ENCODE measurements around the gene HPSE2.

Gene HPSE2

GRCh38 chr10:98467506-98468318, 767.9 kb downstream of the HPSE2 start:
- H3K4me1 ChIP-seq (ENCODE audit: control insufficient read depth, insufficient read depth, low read length) = peaks cover 19% of the 10 kb centered on the region
- peak overlapping the region; percentile 36 for H3K4me3 ChIP-seq (ENCODE audit: insufficient read depth, low read depth, low read length)
- 13 to 15% methylated on average over 44 of the region's 44 CpGs for WGBS, 2 experiments
- H3K9me3 ChIP-seq (ENCODE audit: control insufficient read depth, low read length) = no peaks in the 10 kb centered on the region
- H3K27me3 ChIP-seq (ENCODE audit: control insufficient read depth, insufficient read depth, low read length, poor library complexity, severe bottlenecking) = peaks cover 14% of the 10 kb centered on the region
- no peak overlapping the region for H3K27ac ChIP-seq (ENCODE audit: insufficient read depth, low read depth, low read length, poor library complexity, severe bottlenecking)
- no peaks in the 10 kb centered on the region for H3K36me3 ChIP-seq (ENCODE audit: control insufficient read depth, insufficient read depth, low read length)

DNA sequence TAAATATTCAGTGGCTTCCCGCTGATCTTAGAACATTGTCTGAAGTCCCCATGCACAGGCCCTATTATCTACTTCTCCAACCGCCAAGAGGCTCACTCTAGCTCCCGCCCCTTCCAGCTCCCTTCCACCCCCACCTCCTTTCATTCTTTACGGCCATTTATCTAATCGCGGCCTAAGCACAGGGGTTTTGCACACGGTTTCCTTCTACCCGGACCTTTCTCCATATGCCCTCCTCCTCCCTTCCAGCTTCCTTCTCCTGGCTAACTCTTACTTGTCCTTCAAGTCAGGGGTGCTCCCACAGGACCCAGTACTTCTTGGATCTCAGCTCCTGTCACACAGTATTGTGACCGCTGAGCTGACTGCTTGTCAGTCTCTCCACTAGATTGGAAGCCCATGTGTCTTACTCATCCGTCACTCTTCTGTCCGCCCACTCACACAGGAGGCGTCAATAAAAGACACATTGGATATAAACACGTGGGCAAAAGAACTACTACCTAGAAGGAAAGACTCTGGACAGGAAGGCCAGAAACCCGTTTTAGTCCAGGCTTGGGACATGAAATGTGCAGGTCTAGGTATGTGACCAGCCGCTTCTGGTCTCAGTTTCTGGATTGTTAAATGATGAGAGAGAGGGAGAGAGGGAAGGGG, 768.7 kb downstream of the HPSE2 start:
- 73 to 75% methylated on average over 15 of the region's 15 CpGs for WGBS, 2 experiments

DNA sequence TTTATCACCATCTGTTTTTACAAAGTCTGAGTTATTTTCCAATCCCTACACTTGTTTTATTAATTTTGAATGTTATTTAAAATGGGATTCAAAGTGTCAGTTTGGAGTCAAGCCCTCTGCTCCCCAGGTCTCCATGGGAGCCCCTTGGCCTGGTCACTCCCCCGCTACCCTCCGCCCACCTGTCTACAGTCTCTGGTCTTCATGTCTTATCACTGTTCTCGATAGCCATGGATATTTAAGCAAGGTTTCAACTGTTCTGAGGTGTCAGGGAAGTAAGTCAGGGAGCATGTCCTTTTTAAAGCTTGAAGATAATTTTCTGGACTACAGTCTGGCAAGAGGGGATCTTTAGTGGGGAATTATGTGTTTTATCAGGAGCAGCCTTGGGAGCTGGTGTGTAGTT, 769.8 kb downstream of the HPSE2 start:
- Histone ChIP-seq H3K4me1 (ENCODE audit: control insufficient read depth, insufficient read depth, low read length) (peaks cover 9% of the 10 kb centered on the region), H3K36me3 (ENCODE audit: control insufficient read depth, insufficient read depth, low read length) (no peaks in the 10 kb centered on the region), H3K27ac (ENCODE audit: insufficient read depth, low read depth, low read length, poor library complexity, severe bottlenecking) (no peak overlapping the region), H3K9me3 (ENCODE audit: control insufficient read depth, low read length) (no peaks in the 10 kb centered on the region), H3K27me3 (ENCODE audit: control insufficient read depth, insufficient read depth, low read length, poor library complexity, severe bottlenecking) (peaks cover 14% of the 10 kb centered on the region), H3K4me3 (ENCODE audit: insufficient read depth, low read depth, low read length) (no peak overlapping the region)
- 93 to 100% methylated on average over 3 of the region's 3 CpGs for WGBS, 2 experiments

More for the DNA sequence above, 768.7 kb downstream of the HPSE2 start:
- H3K27ac ChIP-seq (ENCODE audit: insufficient read depth, low read depth, low read length, poor library complexity, severe bottlenecking) = no peak overlapping the region
- peaks cover 13% of the 10 kb centered on the region for H3K4me1 ChIP-seq (ENCODE audit: control insufficient read depth, insufficient read depth, low read length)
- no peaks in the 10 kb centered on the region for H3K36me3 ChIP-seq (ENCODE audit: control insufficient read depth, insufficient read depth, low read length)
- H3K4me3 ChIP-seq (ENCODE audit: insufficient read depth, low read depth, low read length) = no peak overlapping the region
- H3K9me3 ChIP-seq (ENCODE audit: control insufficient read depth, low read length) = no peaks in the 10 kb centered on the region
- H3K27me3 ChIP-seq (ENCODE audit: control insufficient read depth, insufficient read depth, low read length, poor library complexity, severe bottlenecking) = peaks cover 14% of the 10 kb centered on the region

- no peak overlapping the region for H3K4me3 ChIP-seq (ENCODE audit: insufficient read depth, low read depth, low read length)
- 94 to 95% methylated on average over 7 of the region's 8 CpGs for WGBS, 2 experiments
Measured at GRCh38 chr10:98463976-98464754, 771.5 kb downstream of the HPSE2 start.

GRCh38 chr10:98463016-98463415, 772.6 kb downstream of the HPSE2 start:
- Histone ChIP-seq H3K36me3 (ENCODE audit: control insufficient read depth, insufficient read depth, low read length) (no peaks in the 10 kb centered on the region), H3K4me3 (ENCODE audit: insufficient read depth, low read depth, low read length) (no peak overlapping the region), H3K27me3 (ENCODE audit: control insufficient read depth, insufficient read depth, low read length, poor library complexity, severe bottlenecking) (peaks cover 4% of the 10 kb centered on the region), H3K9me3 (ENCODE audit: control insufficient read depth, low read length) (no peaks in the 10 kb centered on the region), H3K27ac (ENCODE audit: insufficient read depth, low read depth, low read length, poor library complexity, severe bottlenecking) (no peak overlapping the region), H3K4me1 (ENCODE audit: control insufficient read depth, insufficient read depth, low read length) (peaks cover 11% of the 10 kb centered on the region)
- WGBS, 2 experiments = 94 to 98% methylated on average over 4 to 6 of the region's 6 CpGs

More at GRCh38 chr10:98463976-98464754, 771.5 kb downstream of the HPSE2 start:
- H3K27me3 ChIP-seq (ENCODE audit: control insufficient read depth, insufficient read depth, low read length, poor library complexity, severe bottlenecking) = peaks cover 14% of the 10 kb centered on the region
- H3K27ac ChIP-seq (ENCODE audit: insufficient read depth, low read depth, low read length, poor library complexity, severe bottlenecking) = no peak overlapping the region
- peaks cover 9% of the 10 kb centered on the region for H3K4me1 ChIP-seq (ENCODE audit: control insufficient read depth, insufficient read depth, low read length)
- no peaks in the 10 kb centered on the region for H3K9me3 ChIP-seq (ENCODE audit: control insufficient read depth, low read length)
- H3K36me3 ChIP-seq (ENCODE audit: control insufficient read depth, insufficient read depth, low read length) = no peaks in the 10 kb centered on the region

- H3K27me3 ChIP-seq (ENCODE audit: control insufficient read depth, insufficient read depth, low read length, poor library complexity, severe bottlenecking) = no peaks in the 10 kb centered on the region
- peaks cover 15% of the 10 kb centered on the region for H3K4me1 ChIP-seq (ENCODE audit: control insufficient read depth, insufficient read depth, low read length)
- H3K4me3 ChIP-seq (ENCODE audit: insufficient read depth, low read depth, low read length) = no peak overlapping the region
- H3K36me3 ChIP-seq (ENCODE audit: control insufficient read depth, insufficient read depth, low read length) = no peaks in the 10 kb centered on the region
- no peaks in the 10 kb centered on the region for H3K9me3 ChIP-seq (ENCODE audit: control insufficient read depth, low read length)
- no peak overlapping the region for H3K27ac ChIP-seq (ENCODE audit: insufficient read depth, low read depth, low read length, poor library complexity, severe bottlenecking)
- WGBS, 2 experiments = 91 to 95% methylated on average over 3 of the region's 3 CpGs
Measured at GRCh38 chr10:98461500-98461842, 774.2 kb downstream of the HPSE2 start.

- 92 to 94% methylated on average over 3 of the region's 3 CpGs for WGBS, 2 experiments
- Histone ChIP-seq H3K4me3 (ENCODE audit: insufficient read depth, low read depth, low read length) (no peak overlapping the region), H3K9me3 (ENCODE audit: control insufficient read depth, low read length) (no peaks in the 10 kb centered on the region), H3K27me3 (ENCODE audit: control insufficient read depth, insufficient read depth, low read length, poor library complexity, severe bottlenecking) (no peaks in the 10 kb centered on the region), H3K36me3 (ENCODE audit: control insufficient read depth, insufficient read depth, low read length) (no peaks in the 10 kb centered on the region), H3K4me1 (ENCODE audit: control insufficient read depth, insufficient read depth, low read length) (peaks cover 20% of the 10 kb centered on the region), H3K27ac (ENCODE audit: insufficient read depth, low read depth, low read length, poor library complexity, severe bottlenecking) (no peak overlapping the region)
Measured at GRCh38 chr10:98460837-98461499, 774.7 kb downstream of the HPSE2 start.

DNA sequence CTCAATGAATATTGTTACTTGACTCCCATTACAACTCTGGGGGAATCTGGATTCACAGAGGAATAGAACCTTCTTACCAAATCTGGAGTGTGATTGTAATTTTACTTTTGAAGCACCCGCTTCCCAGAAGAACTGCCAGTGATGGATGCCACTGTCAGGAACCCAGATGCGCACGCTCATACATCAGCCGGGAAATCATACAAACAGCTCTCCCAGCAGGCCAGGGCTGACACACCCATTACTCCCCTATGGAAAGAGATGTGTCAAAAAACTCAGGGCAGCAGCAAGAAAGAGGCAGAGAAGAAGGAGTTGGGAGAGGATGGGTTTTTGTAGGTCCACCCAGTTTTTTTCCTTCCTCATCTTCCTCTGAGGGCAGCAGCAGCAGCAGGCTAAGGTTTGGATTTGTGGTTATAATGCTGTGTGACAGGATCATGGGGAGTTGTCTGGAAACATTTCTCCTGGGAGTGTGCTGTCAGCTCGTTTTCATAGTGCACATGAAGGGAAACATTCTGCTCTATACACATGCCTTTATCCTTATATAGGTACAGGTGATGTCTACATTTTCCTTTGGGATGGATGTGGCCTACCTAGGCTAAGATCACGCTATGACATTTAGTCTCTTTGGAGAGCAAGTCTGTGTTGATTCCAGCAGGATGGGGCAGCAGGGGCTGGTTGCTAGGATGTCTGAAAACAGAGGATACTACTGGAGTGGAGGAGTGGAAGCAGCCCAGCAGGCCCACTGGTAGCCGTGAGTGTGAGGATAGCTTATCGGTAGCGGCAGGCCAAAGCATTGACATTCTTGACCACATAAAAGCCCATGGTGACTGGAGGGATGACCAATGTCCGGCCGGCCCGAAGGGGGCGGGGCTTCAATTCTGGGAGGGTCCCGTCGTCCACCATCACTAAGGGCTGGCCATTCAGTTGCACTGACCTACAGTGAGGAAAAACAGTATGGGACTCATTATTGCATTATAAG, 776.6 kb downstream of the HPSE2 start:
- no peak overlapping the region for H3K4me3 ChIP-seq (ENCODE audit: insufficient read depth, low read depth, low read length)
- H3K27me3 ChIP-seq (ENCODE audit: control insufficient read depth, insufficient read depth, low read length, poor library complexity, severe bottlenecking) = no peaks in the 10 kb centered on the region
- 88 to 92% methylated on average over 14 to 15 of the region's 15 CpGs for WGBS, 2 experiments
- no peaks in the 10 kb centered on the region for H3K9me3 ChIP-seq (ENCODE audit: control insufficient read depth, low read length)
- H3K27ac ChIP-seq (ENCODE audit: insufficient read depth, low read depth, low read length, poor library complexity, severe bottlenecking) = no peak overlapping the region
- peaks cover 24% of the 10 kb centered on the region for H3K4me1 ChIP-seq (ENCODE audit: control insufficient read depth, insufficient read depth, low read length)
- no peaks in the 10 kb centered on the region for H3K36me3 ChIP-seq (ENCODE audit: control insufficient read depth, insufficient read depth, low read length)

GRCh38 chr10:98457721-98458120, 777.9 kb downstream of the HPSE2 start:
- Histone ChIP-seq H3K27ac (ENCODE audit: insufficient read depth, low read depth, low read length, poor library complexity, severe bottlenecking) (no peak overlapping the region), H3K4me1 (ENCODE audit: control insufficient read depth, insufficient read depth, low read length) (peaks cover 24% of the 10 kb centered on the region), H3K9me3 (ENCODE audit: control insufficient read depth, low read length) (no peaks in the 10 kb centered on the region), H3K36me3 (ENCODE audit: control insufficient read depth, insufficient read depth, low read length) (no peaks in the 10 kb centered on the region), H3K4me3 (ENCODE audit: insufficient read depth, low read depth, low read length) (no peak overlapping the region), H3K27me3 (ENCODE audit: control insufficient read depth, insufficient read depth, low read length, poor library complexity, severe bottlenecking) (no peaks in the 10 kb centered on the region)
- WGBS, 2 experiments = 61% methylated on average over 8 of the region's 8 CpGs

Measured in ectodermal cell (in vitro differentiated cells).